ENCODE data around the gene PHKG2.
A peak's percentile ranks its signal among the peaks of the same experiment; 100 is the strongest.

The PHKG2 gene

GRCh38 chr16:30755955-30756780 is 7.9 kb downstream of the PHKG2 start:
- FAIRE-seq (no peak), DNase-seq (ENCODE audit: insufficient read length, low spot score) (no peak)

- FAIRE-seq (no peak), DNase-seq (ENCODE audit: insufficient read length, low spot score) (no peak)
These were observed 8.5 kb downstream of the PHKG2 start for GRCh38 chr16:30756781-30757100.

- DNase-seq (ENCODE audit: insufficient read length, low spot score), result no peak
- FAIRE-seq, result no peak
These were observed 9.1 kb downstream of the PHKG2 start for GRCh38 chr16:30757316-30757715.

GRCh38 chr16:30758988-30759491 is 10.8 kb downstream of the PHKG2 start:
- FAIRE-seq (no peak), DNase-seq (ENCODE audit: insufficient read length, low spot score) (no peak)

- no peak for FAIRE-seq
- no peak for DNase-seq (ENCODE audit: insufficient read length, low spot score)
These were observed 11.9 kb downstream of the PHKG2 start for GRCh38 chr16:30760001-30760559.

GRCh38 chr16:30760577-30761426 is 12.6 kb downstream of the PHKG2 start:
- DNase-seq (ENCODE audit: insufficient read length, low spot score) (no peak), FAIRE-seq (peak; percentile 4)

GRCh38 chr16:30761427-30761927 is 13.3 kb downstream of the PHKG2 start:
- DNase-seq (ENCODE audit: insufficient read length, low spot score) (no peak), FAIRE-seq (no peak)

- FAIRE-seq (peak; percentile 98), DNase-seq (ENCODE audit: insufficient read length, low spot score) (peak; percentile 99)
These were observed 14.0 kb downstream of the PHKG2 start, which contains the start of the genes CFAP119 and RNF40 for GRCh38 chr16:30761928-30762902. Gene CFAP119 (minus strand): TSS chr16:30762062. CDS start chr16:30761748, 314 bp downstream. Gene RNF40 (plus strand): TSS chr16:30762322. CDS start chr16:30762546, 224 bp downstream.

- no peak for DNase-seq (ENCODE audit: insufficient read length, low spot score)
- FAIRE-seq, result no peak
These were observed 14.9 kb downstream of the PHKG2 start for GRCh38 chr16:30762991-30763725.

- no peak for FAIRE-seq
- DNase-seq (ENCODE audit: insufficient read length, low spot score), result no peak
These were observed 15.9 kb downstream of the PHKG2 start for GRCh38 chr16:30764086-30764485.

GRCh38 chr16:30764816-30765465 is 16.7 kb downstream of the PHKG2 start:
- no peak for FAIRE-seq
- no peak for DNase-seq (ENCODE audit: insufficient read length, low spot score)

- no peak for FAIRE-seq
These were observed 18.1 kb downstream of the PHKG2 start for GRCh38 chr16:30766206-30766932.

GRCh38 chr16:30766933-30767284 is 18.7 kb downstream of the PHKG2 start:
- no peak for FAIRE-seq

More at GRCh38 chr16:30766206-30766932, 18.1 kb downstream of the PHKG2 start:
- DNase-seq (ENCODE audit: insufficient read length, low spot score), result no peak

GRCh38 chr16:30767767-30768465 is 19.7 kb downstream of the PHKG2 start:
- no peak for FAIRE-seq
- no peak for DNase-seq (ENCODE audit: insufficient read length, low spot score)

More at GRCh38 chr16:30766933-30767284, 18.7 kb downstream of the PHKG2 start:
- DNase-seq (ENCODE audit: insufficient read length, low spot score), result no peak

- DNase-seq (ENCODE audit: insufficient read length, low spot score) (no peak), FAIRE-seq (no peak)
These were observed 20.5 kb downstream of the PHKG2 start for GRCh38 chr16:30768583-30769181.

GRCh38 chr16:30769379-30770089 is 21.3 kb downstream of the PHKG2 start:
- FAIRE-seq (no peak), DNase-seq (ENCODE audit: insufficient read length, low spot score) (no peak)

All from GM19239 (cell line).